GM23338 (cell line): Measurements from ENCODE around the gene SUCLG1. TPM values are rescaled to one million over a fixed set of nuclear protein-coding genes. Genes with fewer than 3 reads are reported as not detected.

Experiments used
- ATAC-seq: fragments of 200-7000 bp; cut with Tn5 transposase; 3 replicates; pipeline ENCODE4 v1.9.1; 2020
- DNase-seq: peaks from one replicate; pipeline ENCODE4 v3.0.0-alpha.2; 2015; ENCODE audit warnings: low spot score
- H2AFZ ChIP-seq: fragments of 200-600 bp; sonication (generic); 2 replicates; pipeline ENCODE4 v1.8.0; 2016; ENCODE audit warnings: antibody characterized with exemption, mild to moderate bottlenecking, moderate library complexity
- H3F3A ChIP-seq: fragments of 200-600 bp; sonication (generic); replicated peaks from 2 replicates; pipeline ENCODE4 v1.8.0; 2017; ENCODE audit warnings: antibody characterized with exemption, mixed run types, low read depth
- H3K27ac ChIP-seq: fragments of 200-600 bp; sonication (generic); 2 replicates; pipeline ENCODE4 v1.6.1; 2016; ENCODE audit warnings: low read depth
- H3K27me3 ChIP-seq: fragments of 200-600 bp; sonication (generic); 2 replicates; pipeline ENCODE4 v1.8.0; 2016; ENCODE audit warnings: mild to moderate bottlenecking, mixed run types, moderate library complexity; ENCODE audit not compliant: insufficient read depth
- H3K36me3 ChIP-seq: fragments of 200-600 bp; sonication (generic); 2 replicates; pipeline ENCODE4 v1.8.0; 2016; ENCODE audit warnings: mild to moderate bottlenecking; ENCODE audit not compliant: insufficient read depth
- H3K4me1 ChIP-seq: fragments of 200-600 bp; sonication (generic); 2 replicates; pipeline ENCODE4 v1.8.0; 2016; ENCODE audit warnings: mild to moderate bottlenecking, moderate library complexity; ENCODE audit not compliant: insufficient read depth
- H3K4me2 ChIP-seq: fragments of 200-600 bp; sonication (generic); 2 replicates; pipeline ENCODE4 v1.7.1; 2017; ENCODE audit warnings: mixed run types
- H3K4me3 ChIP-seq: fragments of 200-600 bp; sonication (generic); 2 replicates; pipeline ENCODE4 v1.6.1; 2016; ENCODE audit warnings: mixed run types
- H3K79me2 ChIP-seq: fragments of 200-600 bp; sonication (generic); replicated peaks from 2 replicates; pipeline ENCODE4 v1.8.0; 2017; ENCODE audit warnings: mild to moderate bottlenecking; ENCODE audit not compliant: insufficient read depth
- H3K9me2 ChIP-seq: fragments of 200-600 bp; sonication (generic); 2 replicates; pipeline ENCODE4 v1.8.0; 2017; ENCODE audit not compliant: insufficient read depth
- H4K20me1 ChIP-seq: fragments of 200-600 bp; sonication (generic); replicated peaks from 2 replicates; pipeline ENCODE4 v1.8.0; 2017; ENCODE audit warnings: mild to moderate bottlenecking; ENCODE audit not compliant: insufficient read depth
- H3K27ac Mint-ChIP-seq: 2 replicates; pipeline ENCODE4 v1.8.0; 2020; ENCODE audit warnings: inconsistent platforms, mild to moderate bottlenecking, moderate library complexity, mixed read lengths
- H3K27me3 Mint-ChIP-seq: 3 replicates; pipeline ENCODE4 v1.8.0; 2022; ENCODE audit warnings: low read depth, mild to moderate bottlenecking, moderate library complexity, mixed read lengths, inconsistent platforms; ENCODE audit not compliant: insufficient read depth, poor library complexity
- H3K36me3 Mint-ChIP-seq: 3 replicates; pipeline ENCODE4 v1.8.0; 2021; ENCODE audit warnings: low read depth, mild to moderate bottlenecking, inconsistent platforms, moderate library complexity, mixed read lengths
- H3K4me1 Mint-ChIP-seq: 3 replicates; pipeline ENCODE4 v1.8.0; 2020; ENCODE audit warnings: mild to moderate bottlenecking, inconsistent platforms, mixed read lengths
- H3K4me3 Mint-ChIP-seq: 3 replicates; pipeline ENCODE4 v1.8.0; 2021; ENCODE audit warnings: moderate library complexity, mild to moderate bottlenecking, inconsistent platforms, mixed read lengths
- H3K9me3 Mint-ChIP-seq: 3 replicates; pipeline ENCODE4 v1.8.0; 2020; ENCODE audit warnings: moderate library complexity, mild to moderate bottlenecking, inconsistent platforms, mixed read lengths
- CREB1 ChIP-seq: fragments of 250-450 bp; sonication (Bioruptor Pico); IDR thresholded peaks from 2 replicates; pipeline ENCODE4 v1.5.0; 2020; ENCODE audit warnings: low read depth, mild to moderate bottlenecking, moderate library complexity
- EZH2 ChIP-seq: fragments of 200-600 bp; sonication (generic); IDR thresholded peaks from one replicate; pipeline ENCODE4 v1.8.0; 2017; ENCODE audit warnings: antibody characterized with exemption, mild to moderate bottlenecking, low read depth; ENCODE audit not compliant: unreplicated experiment
- EZH2phosphoT487 ChIP-seq: fragments of 200-600 bp; sonication (generic); IDR thresholded peaks from one replicate; pipeline ENCODE4 v1.8.1; 2018; ENCODE audit warnings: antibody characterized with exemption; ENCODE audit not compliant: unreplicated experiment
- JUNB ChIP-seq: IDR thresholded peaks from one replicate; pipeline ENCODE4 v1.6.1; 2016; ENCODE audit warnings: antibody characterized with exemption; ENCODE audit not compliant: unreplicated experiment
- NANOG ChIP-seq: IDR thresholded peaks from 2 replicates; pipeline ENCODE4 v1.6.1; 2016; ENCODE audit warnings: antibody characterized with exemption, borderline replicate concordance
- POLR2AphosphoS5 ChIP-seq: IDR thresholded peaks from 2 replicates; pipeline ENCODE4 v1.6.1; 2016; ENCODE audit warnings: antibody characterized with exemption, low read depth
- STAT1 ChIP-seq: IDR thresholded peaks from one replicate; pipeline ENCODE4 v1.6.1; 2016; ENCODE audit warnings: antibody characterized with exemption; ENCODE audit not compliant: unreplicated experiment
- ZNF114 ChIP-seq: fragments of 250-450 bp; sonication (Bioruptor Pico); IDR thresholded peaks from 2 replicates; pipeline ENCODE4 v1.5.0; 2020; ENCODE audit warnings: mild to moderate bottlenecking, moderate library complexity
- ZNF331 ChIP-seq: fragments of 250-450 bp; sonication (Bioruptor Pico); IDR thresholded peaks from 2 replicates; pipeline ENCODE4 v1.5.0; 2020; ENCODE audit warnings: low read depth, mild to moderate bottlenecking, moderate library complexity
- polyA plus RNA-seq: library from polyadenylated mRNA; unstranded; fragments of >200 nt; fragmentation: Nextera tagmentation; extraction: Ambion mirVana; gene quantifications from 2 replicates; pipeline ENCODE4 v1.2.1, GENCODE V29; 2016
- total RNA-seq: library from RNA; depleted of rRNA; stranded (reverse); fragments of >200 nt; shearing (Covaris generic); gene quantifications from 2 replicates; pipeline ENCODE4 v1.2.3, GENCODE V29; 2014
- TF ChIP-seq, protein P1 (sequence below): IDR thresholded peaks from 2 replicates; pipeline ENCODE4 v1.6.1; 2016; ENCODE audit warnings: antibody characterized with exemption
- TF ChIP-seq, protein P2 (sequence below): IDR thresholded peaks from one replicate; pipeline ENCODE4 v1.6.1; 2018; ENCODE audit warnings: antibody characterized with exemption; ENCODE audit not compliant: unreplicated experiment
- TF ChIP-seq, protein P3 (sequence below), 2 experiments: fragments of 200-600 bp in 1 of 2; sonication (generic) in 1 of 2; conservative IDR thresholded peaks; 2 replicates each; pipeline versions ENCODE4 v1.5.1 to v1.6.1; 2016 to 2017; ENCODE audit warnings: antibody characterized with exemption in 2 of 2, low read depth in 2 of 2, mild to moderate bottlenecking in 2 of 2, moderate library complexity in 1 of 2

SUCLG1 gene
- total and polyA plus RNA-seq, 2 experiments from 2014 or later: 24.3 to 36.0 TPM

DNA sequence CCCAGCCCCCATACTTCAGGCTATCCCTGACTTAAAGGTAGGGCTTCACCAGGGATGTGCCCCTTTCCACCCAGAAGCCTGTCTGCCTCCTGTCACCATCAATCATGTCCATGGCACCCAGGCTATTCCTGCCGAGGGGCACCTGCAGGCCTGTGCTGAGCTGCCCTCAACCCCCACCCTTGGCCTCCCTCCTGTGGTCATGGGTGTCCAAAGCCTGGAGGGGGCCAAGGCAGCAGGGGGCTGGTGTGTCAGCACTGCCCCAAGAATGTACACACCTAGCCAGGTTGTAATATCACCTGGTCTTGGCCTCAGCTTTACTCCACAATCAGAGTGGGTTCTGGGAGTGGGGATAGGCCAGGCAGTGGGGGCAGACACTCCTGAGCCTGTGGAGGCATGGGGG is 69.3 kb downstream of the SUCLG1 start:
- ATAC-seq (no peak), DNase-seq (no peak)
- TF ChIP-seq, protein P1, sequence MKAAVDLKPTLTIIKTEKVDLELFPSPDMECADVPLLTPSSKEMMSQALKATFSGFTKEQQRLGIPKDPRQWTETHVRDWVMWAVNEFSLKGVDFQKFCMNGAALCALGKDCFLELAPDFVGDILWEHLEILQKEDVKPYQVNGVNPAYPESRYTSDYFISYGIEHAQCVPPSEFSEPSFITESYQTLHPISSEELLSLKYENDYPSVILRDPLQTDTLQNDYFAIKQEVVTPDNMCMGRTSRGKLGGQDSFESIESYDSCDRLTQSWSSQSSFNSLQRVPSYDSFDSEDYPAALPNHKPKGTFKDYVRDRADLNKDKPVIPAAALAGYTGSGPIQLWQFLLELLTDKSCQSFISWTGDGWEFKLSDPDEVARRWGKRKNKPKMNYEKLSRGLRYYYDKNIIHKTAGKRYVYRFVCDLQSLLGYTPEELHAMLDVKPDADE: no peak
- TF ChIP-seq JUNB (no peak), STAT1 (no peak), EZH2 (no peak), CREB1 (CRISPR knock-in tag) (no peak), ZNF114 (CRISPR knock-in tag) (no peak), EZH2phosphoT487 (no peak), ZNF331 (no peak), NANOG (no peak), POLR2AphosphoS5 (no peak)
- TF ChIP-seq, protein P2, sequence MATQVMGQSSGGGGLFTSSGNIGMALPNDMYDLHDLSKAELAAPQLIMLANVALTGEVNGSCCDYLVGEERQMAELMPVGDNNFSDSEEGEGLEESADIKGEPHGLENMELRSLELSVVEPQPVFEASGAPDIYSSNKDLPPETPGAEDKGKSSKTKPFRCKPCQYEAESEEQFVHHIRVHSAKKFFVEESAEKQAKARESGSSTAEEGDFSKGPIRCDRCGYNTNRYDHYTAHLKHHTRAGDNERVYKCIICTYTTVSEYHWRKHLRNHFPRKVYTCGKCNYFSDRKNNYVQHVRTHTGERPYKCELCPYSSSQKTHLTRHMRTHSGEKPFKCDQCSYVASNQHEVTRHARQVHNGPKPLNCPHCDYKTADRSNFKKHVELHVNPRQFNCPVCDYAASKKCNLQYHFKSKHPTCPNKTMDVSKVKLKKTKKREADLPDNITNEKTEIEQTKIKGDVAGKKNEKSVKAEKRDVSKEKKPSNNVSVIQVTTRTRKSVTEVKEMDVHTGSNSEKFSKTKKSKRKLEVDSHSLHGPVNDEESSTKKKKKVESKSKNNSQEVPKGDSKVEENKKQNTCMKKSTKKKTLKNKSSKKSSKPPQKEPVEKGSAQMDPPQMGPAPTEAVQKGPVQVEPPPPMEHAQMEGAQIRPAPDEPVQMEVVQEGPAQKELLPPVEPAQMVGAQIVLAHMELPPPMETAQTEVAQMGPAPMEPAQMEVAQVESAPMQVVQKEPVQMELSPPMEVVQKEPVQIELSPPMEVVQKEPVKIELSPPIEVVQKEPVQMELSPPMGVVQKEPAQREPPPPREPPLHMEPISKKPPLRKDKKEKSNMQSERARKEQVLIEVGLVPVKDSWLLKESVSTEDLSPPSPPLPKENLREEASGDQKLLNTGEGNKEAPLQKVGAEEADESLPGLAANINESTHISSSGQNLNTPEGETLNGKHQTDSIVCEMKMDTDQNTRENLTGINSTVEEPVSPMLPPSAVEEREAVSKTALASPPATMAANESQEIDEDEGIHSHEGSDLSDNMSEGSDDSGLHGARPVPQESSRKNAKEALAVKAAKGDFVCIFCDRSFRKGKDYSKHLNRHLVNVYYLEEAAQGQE: no peak
- Mint-ChIP-seq H3K27ac (no peak overlapping the region), H3K4me3 (no peak overlapping the region), H3K4me1 (peaks cover 13% of the 10 kb centered on the region), H3K9me3 (peaks cover 9% of the 10 kb centered on the region), H3K36me3 (peaks cover 11% of the 10 kb centered on the region; the same call in 1 of the 3 replicates), H3K27me3 (peaks cover 1% of the 10 kb centered on the region)
- H3K4me3 ChIP-seq: no peak overlapping the region
- H3K4me1 ChIP-seq: no peaks in the 10 kb centered on the region
- no peaks in the 10 kb centered on the region for H4K20me1 ChIP-seq
- H3K79me2 ChIP-seq: no peaks in the 10 kb centered on the region
- no peaks in the 10 kb centered on the region for H3F3A ChIP-seq
- H3K27me3 ChIP-seq: no peaks in the 10 kb centered on the region
- no peak overlapping the region for H3K27ac ChIP-seq
- H3K4me2 ChIP-seq: no peak overlapping the region
- no peak overlapping the region for H2AFZ ChIP-seq
- H3K9me2 ChIP-seq: no peaks in the 10 kb centered on the region
- no peaks in the 10 kb centered on the region for H3K36me3 ChIP-seq

DNA sequence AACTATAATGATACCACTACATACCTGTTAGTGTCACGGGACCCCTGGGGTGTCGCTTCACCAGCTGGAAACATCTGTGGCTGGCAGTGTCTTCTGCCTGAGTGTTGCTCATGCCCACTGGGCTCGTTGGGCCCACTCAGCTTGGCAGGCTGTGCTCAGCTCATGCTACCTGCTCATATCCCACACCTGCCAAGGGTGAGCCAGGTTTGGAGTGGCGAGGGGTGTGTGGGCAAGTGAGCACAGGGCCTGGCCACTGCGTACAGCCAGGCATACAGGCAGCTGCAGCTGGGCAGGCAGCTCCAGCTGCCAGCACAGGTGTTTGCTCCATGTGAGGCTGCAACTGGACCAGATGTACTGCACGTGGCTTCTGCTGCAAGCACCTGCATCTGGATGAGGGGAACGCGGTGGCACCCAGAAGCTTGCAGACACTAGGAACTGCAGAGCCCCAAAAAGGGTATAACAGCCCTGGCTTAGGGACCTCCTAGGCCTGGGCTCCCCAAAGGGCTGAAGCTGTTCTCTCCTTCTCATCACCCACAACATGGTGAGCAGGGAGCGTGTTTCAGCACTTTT is 70.1 kb downstream of the SUCLG1 start:
- Histone ChIP-seq H3K27me3 (no peaks in the 10 kb centered on the region), H3K9me2 (no peaks in the 10 kb centered on the region), H3K79me2 (no peaks in the 10 kb centered on the region), H3F3A (no peaks in the 10 kb centered on the region), H3K4me2 (no peak overlapping the region), H2AFZ (no peak overlapping the region), H3K27ac (no peak overlapping the region), H3K4me3 (no peak overlapping the region), H4K20me1 (no peaks in the 10 kb centered on the region), H3K4me1 (no peaks in the 10 kb centered on the region), H3K36me3 (no peaks in the 10 kb centered on the region)
- Mint-ChIP-seq H3K4me1 (peaks cover 8% of the 10 kb centered on the region), H3K9me3 (peaks cover 9% of the 10 kb centered on the region), H3K4me3 (no peak overlapping the region), H3K27me3 (peaks cover 1% of the 10 kb centered on the region), H3K36me3 (peaks cover 11% of the 10 kb centered on the region; the same call in 1 of the 3 replicates), H3K27ac (no peak overlapping the region)
- DNase-seq: no peak
- ATAC-seq: no peak
- TF ChIP-seq NANOG: no peak
- no peak for TF ChIP-seq JUNB
- TF ChIP-seq, protein P3, sequence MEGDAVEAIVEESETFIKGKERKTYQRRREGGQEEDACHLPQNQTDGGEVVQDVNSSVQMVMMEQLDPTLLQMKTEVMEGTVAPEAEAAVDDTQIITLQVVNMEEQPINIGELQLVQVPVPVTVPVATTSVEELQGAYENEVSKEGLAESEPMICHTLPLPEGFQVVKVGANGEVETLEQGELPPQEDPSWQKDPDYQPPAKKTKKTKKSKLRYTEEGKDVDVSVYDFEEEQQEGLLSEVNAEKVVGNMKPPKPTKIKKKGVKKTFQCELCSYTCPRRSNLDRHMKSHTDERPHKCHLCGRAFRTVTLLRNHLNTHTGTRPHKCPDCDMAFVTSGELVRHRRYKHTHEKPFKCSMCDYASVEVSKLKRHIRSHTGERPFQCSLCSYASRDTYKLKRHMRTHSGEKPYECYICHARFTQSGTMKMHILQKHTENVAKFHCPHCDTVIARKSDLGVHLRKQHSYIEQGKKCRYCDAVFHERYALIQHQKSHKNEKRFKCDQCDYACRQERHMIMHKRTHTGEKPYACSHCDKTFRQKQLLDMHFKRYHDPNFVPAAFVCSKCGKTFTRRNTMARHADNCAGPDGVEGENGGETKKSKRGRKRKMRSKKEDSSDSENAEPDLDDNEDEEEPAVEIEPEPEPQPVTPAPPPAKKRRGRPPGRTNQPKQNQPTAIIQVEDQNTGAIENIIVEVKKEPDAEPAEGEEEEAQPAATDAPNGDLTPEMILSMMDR (conservative IDR thresholded peaks at IDR 0.05; ENCODE audit: low read depth in 2 of 2): no peak
- TF ChIP-seq, protein P2: no peak
- no peak for TF ChIP-seq EZH2
- no peak for TF ChIP-seq STAT1
- no peak for TF ChIP-seq CREB1 (CRISPR knock-in tag)
